H9 (cell line): Measurements from ENCODE around the gene FRAS1. TPM values are rescaled to one million over a fixed set of nuclear protein-coding genes. Genes with fewer than 3 reads are reported as not detected.

Experiments
- DNase-seq: peaks from one replicate; pipeline ENCODE4 v3.0.0-alpha.2; 2017
- H2AFZ ChIP-seq: one replicate; pipeline ENCODE4 v1.6.1; 2013; ENCODE audit warnings: mild to moderate bottlenecking, low read length, control low read depth, moderate library complexity
- H2AK5ac ChIP-seq: 2 replicates; pipeline ENCODE4 v1.6.1; 2013; ENCODE audit warnings: low read length, control low read depth, mixed read lengths; ENCODE audit not compliant: insufficient read length
- H2BK120ac ChIP-seq: one replicate; pipeline ENCODE4 v1.6.1; 2013; ENCODE audit warnings: low read depth, mild to moderate bottlenecking, low read length, control low read depth, inconsistent platforms; ENCODE audit not compliant: poor library complexity, severe bottlenecking
- H2BK12ac ChIP-seq: 2 replicates; pipeline ENCODE4 v1.6.1; 2013; ENCODE audit warnings: low read length, control low read depth, mixed read lengths, low read depth; ENCODE audit not compliant: insufficient read length
- H2BK15ac ChIP-seq: 2 replicates; pipeline ENCODE4 v1.6.1; 2013; ENCODE audit warnings: low read depth, low read length, control low read depth
- H2BK20ac ChIP-seq: one replicate; pipeline ENCODE4 v1.6.1; 2013; ENCODE audit warnings: low read depth, mild to moderate bottlenecking, low read length, control low read depth, inconsistent platforms; ENCODE audit not compliant: poor library complexity, severe bottlenecking
- H2BK5ac ChIP-seq: 2 replicates; pipeline ENCODE4 v1.6.1; 2013; ENCODE audit warnings: low read length, control low read depth, mixed read lengths; ENCODE audit not compliant: insufficient read length
- H3K14ac ChIP-seq: 2 replicates; pipeline ENCODE4 v1.6.1; 2013; ENCODE audit warnings: low read length, control low read depth; ENCODE audit not compliant: insufficient read depth
- H3K18ac ChIP-seq: 2 replicates; pipeline ENCODE4 v1.6.1; 2013; ENCODE audit warnings: low read depth, mild to moderate bottlenecking, mixed read lengths, low read length, control low read depth; ENCODE audit not compliant: insufficient read length
- H3K23ac ChIP-seq: 2 replicates; pipeline ENCODE4 v1.6.1; 2013; ENCODE audit warnings: low read length, control low read depth, mixed read lengths, low read depth; ENCODE audit not compliant: insufficient read length
- H3K23me2 ChIP-seq: 2 replicates; pipeline ENCODE4 v1.6.1; 2013; ENCODE audit warnings: low read depth, mild to moderate bottlenecking, mixed read lengths, low read length, control low read depth; ENCODE audit not compliant: insufficient read length, poor library complexity, severe bottlenecking
- H3K27ac ChIP-seq: 2 replicates; pipeline ENCODE4 v1.5.1; 2013; ENCODE audit warnings: low read length, control low read depth, mixed read lengths, low read depth; ENCODE audit not compliant: insufficient read length
- H3K27me3 ChIP-seq: 2 replicates; pipeline ENCODE4 v1.6.1; 2013; ENCODE audit warnings: low read length, control low read depth, inconsistent platforms; ENCODE audit not compliant: insufficient read depth
- H3K4ac ChIP-seq: 2 replicates; pipeline ENCODE4 v1.6.1; 2013; ENCODE audit warnings: low read depth, mild to moderate bottlenecking, control low read depth, inconsistent platforms, low read length, moderate library complexity
- H3K4me1 ChIP-seq: 2 replicates; pipeline ENCODE4 v1.6.1; 2013; ENCODE audit warnings: low read length, control low read depth, inconsistent platforms; ENCODE audit not compliant: insufficient read depth
- H3K4me2 ChIP-seq: 2 replicates; pipeline ENCODE4 v1.6.1; 2013; ENCODE audit warnings: low read length, control low read depth, mixed read lengths; ENCODE audit not compliant: insufficient read length, insufficient read depth
- H3K56ac ChIP-seq: 2 replicates; pipeline ENCODE4 v1.6.1; 2013; ENCODE audit warnings: low read depth, mild to moderate bottlenecking, mixed read lengths, low read length, control low read depth; ENCODE audit not compliant: insufficient read length
- H3K79me1 ChIP-seq: 2 replicates; pipeline ENCODE4 v1.6.1; 2013; ENCODE audit warnings: low read depth, mild to moderate bottlenecking, moderate library complexity, low read length, control low read depth, inconsistent platforms; ENCODE audit not compliant: insufficient read depth, poor library complexity, severe bottlenecking
- H3K79me2 ChIP-seq: 2 replicates; pipeline ENCODE4 v1.6.1; 2013; ENCODE audit warnings: low read length, control low read depth, inconsistent platforms; ENCODE audit not compliant: insufficient read depth
- H3K9ac ChIP-seq: 2 replicates; pipeline ENCODE4 v1.6.1; 2013; ENCODE audit warnings: low read length, control low read depth, mixed read lengths; ENCODE audit not compliant: insufficient read length; ENCODE audit errors: extremely low read depth
- H3K9me3 ChIP-seq: one replicate; pipeline ENCODE4 v1.6.1; 2013; ENCODE audit warnings: low read depth, low read length, inconsistent platforms; ENCODE audit not compliant: control insufficient read depth
- H3T11ph ChIP-seq: one replicate; pipeline ENCODE4 v1.6.1; 2013; ENCODE audit warnings: mild to moderate bottlenecking, low read length, control low read depth, inconsistent platforms
- H4K20me1 ChIP-seq: one replicate; pipeline ENCODE4 v1.6.1; 2013; ENCODE audit not compliant: control insufficient read depth, insufficient read length, insufficient read depth
- H4K5ac ChIP-seq: 2 replicates; pipeline ENCODE4 v1.6.1; 2013; ENCODE audit warnings: low read depth, mild to moderate bottlenecking, mixed read lengths, low read length, control low read depth; ENCODE audit not compliant: insufficient read length
- H4K8ac ChIP-seq: replicated peaks from 2 replicates; pipeline ENCODE4 v1.6.1; 2013; ENCODE audit warnings: low read length, control low read depth, mixed read lengths, low read depth; ENCODE audit not compliant: insufficient read length
- H4K91ac ChIP-seq: 2 replicates; pipeline ENCODE4 v1.6.1; 2013; ENCODE audit warnings: low read depth, mild to moderate bottlenecking, moderate library complexity, mixed read lengths, low read length, control low read depth; ENCODE audit not compliant: insufficient read length
- H3K27ac Mint-ChIP-seq, 3 experiments: 2 replicates in 2 of 3; 3 replicates in 1 of 3; pipeline ENCODE4 v1.8.0; 2020 to 2021; ENCODE audit warnings: mixed read lengths in 3 of 3, mild to moderate bottlenecking in 1 of 3, moderate library complexity in 1 of 3
- H3K27me3 Mint-ChIP-seq: 2 replicates; pipeline ENCODE4 v1.8.0; 2021; ENCODE audit warnings: low read depth, mild to moderate bottlenecking, moderate library complexity, mixed read lengths
- H3K36me3 Mint-ChIP-seq, 3 experiments: 2 replicates in 2 of 3; 3 replicates in 1 of 3; pipeline ENCODE4 v1.8.0; 2020 to 2021; ENCODE audit warnings: low read depth in 3 of 3, mixed read lengths in 3 of 3; ENCODE audit not compliant: insufficient read depth in 1 of 3
- H3K4me1 Mint-ChIP-seq, 2 experiments: 2 replicates each; pipeline ENCODE4 v1.8.0; 2020; ENCODE audit warnings: mixed read lengths in 2 of 2
- H3K4me3 Mint-ChIP-seq, 2 experiments: 2 replicates in 1 of 2; 3 replicates in 1 of 2; pipeline ENCODE4 v1.8.0; 2020 to 2021; ENCODE audit warnings: mild to moderate bottlenecking in 2 of 2, mixed read lengths in 2 of 2, moderate library complexity in 1 of 2
- H3K9me3 Mint-ChIP-seq, 2 experiments: 2 replicates in 1 of 2; 3 replicates in 1 of 2; pipeline ENCODE4 v1.8.0; 2020; ENCODE audit warnings: mild to moderate bottlenecking in 2 of 2, mixed read lengths in 2 of 2, moderate library complexity in 1 of 2
- whole genome bisulfite sequencing: extraction: QIAGEN DNeasy Blood & Tissue Kit; methylation state at CpG from one replicate; pipeline ENCODE4 v1.1.7; 2013; ENCODE audit warnings: missing lambda C conversion rate, low lambda C conversion rate, mixed read lengths; ENCODE audit not compliant: insufficient read length; ENCODE audit errors: extremely low coverage; 5-methylcytosine and 5-hydroxymethylcytosine counted together
- total RNA-seq: library from RNA; stranded (reverse); gene quantifications from 2 replicates; pipeline ENCODE4 v1.2.1, GENCODE V29; 2021
- TF ChIP-seq, protein P1 (sequence below): fragments of 200-600 bp; sonication (generic); conservative IDR thresholded peaks from 3 replicates; pipeline ENCODE4 v1.8.0; 2021; ENCODE audit warnings: antibody characterized with exemption, mild to moderate bottlenecking

Gene FRAS1
- total RNA-seq, 1 experiment from 2014 or later, result 58.5 TPM

DNA sequence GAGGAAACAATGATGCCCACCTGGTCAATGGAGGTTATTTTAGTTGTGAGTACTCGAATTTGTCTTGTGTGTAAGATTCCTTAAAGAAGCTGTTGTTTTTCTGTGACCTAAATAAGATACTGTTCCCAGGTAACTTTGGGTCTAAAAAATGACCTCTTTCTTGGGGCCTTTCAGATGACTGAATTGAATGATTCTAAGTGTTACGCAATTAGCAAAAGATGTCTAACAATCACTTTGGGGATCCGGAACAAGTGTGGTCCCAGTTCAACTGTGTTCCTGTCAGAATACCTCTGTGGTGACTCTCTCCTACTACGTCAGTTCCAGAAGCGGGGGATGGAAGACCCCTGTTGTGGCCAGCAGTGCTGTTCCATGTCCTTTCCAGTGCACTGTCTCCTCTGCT, 99.4 kb downstream of the FRAS1 start:
- Histone ChIP-seq H4K5ac (no peak overlapping the region), H2BK120ac (no peak overlapping the region), H4K91ac (no peak overlapping the region), H3T11ph (no peak overlapping the region), H3K4me1 (peaks cover 6% of the 10 kb centered on the region; the same call in 1 of the 2 replicates), H3K9ac (no peak overlapping the region), H3K79me2 (peaks cover 10% of the 10 kb centered on the region; the same call in 1 of the 2 replicates), H4K20me1 (no peaks in the 10 kb centered on the region), H3K27ac (no peak overlapping the region), H2AFZ (no peak overlapping the region), H3K9me3 (no peaks in the 10 kb centered on the region), H3K56ac (no peak overlapping the region), H3K14ac (no peak overlapping the region), H2BK12ac (no peak overlapping the region), H2BK15ac (no peak overlapping the region), H3K23me2 (no peaks in the 10 kb centered on the region), H2BK5ac (no peak overlapping the region), H3K4me2 (no peak overlapping the region), H2BK20ac (no peak overlapping the region), H2AK5ac (no peak overlapping the region), H3K79me1 (peaks cover 14% of the 10 kb centered on the region), H4K8ac (no peak overlapping the region), H3K23ac (no peak overlapping the region), H3K18ac (no peak overlapping the region), H3K27me3 (no peaks in the 10 kb centered on the region), H3K4ac (no peak overlapping the region)
- TF ChIP-seq, protein P1, sequence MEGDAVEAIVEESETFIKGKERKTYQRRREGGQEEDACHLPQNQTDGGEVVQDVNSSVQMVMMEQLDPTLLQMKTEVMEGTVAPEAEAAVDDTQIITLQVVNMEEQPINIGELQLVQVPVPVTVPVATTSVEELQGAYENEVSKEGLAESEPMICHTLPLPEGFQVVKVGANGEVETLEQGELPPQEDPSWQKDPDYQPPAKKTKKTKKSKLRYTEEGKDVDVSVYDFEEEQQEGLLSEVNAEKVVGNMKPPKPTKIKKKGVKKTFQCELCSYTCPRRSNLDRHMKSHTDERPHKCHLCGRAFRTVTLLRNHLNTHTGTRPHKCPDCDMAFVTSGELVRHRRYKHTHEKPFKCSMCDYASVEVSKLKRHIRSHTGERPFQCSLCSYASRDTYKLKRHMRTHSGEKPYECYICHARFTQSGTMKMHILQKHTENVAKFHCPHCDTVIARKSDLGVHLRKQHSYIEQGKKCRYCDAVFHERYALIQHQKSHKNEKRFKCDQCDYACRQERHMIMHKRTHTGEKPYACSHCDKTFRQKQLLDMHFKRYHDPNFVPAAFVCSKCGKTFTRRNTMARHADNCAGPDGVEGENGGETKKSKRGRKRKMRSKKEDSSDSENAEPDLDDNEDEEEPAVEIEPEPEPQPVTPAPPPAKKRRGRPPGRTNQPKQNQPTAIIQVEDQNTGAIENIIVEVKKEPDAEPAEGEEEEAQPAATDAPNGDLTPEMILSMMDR, result no peak
- no peaks in the 10 kb centered on the region; the same call in 1 of the 2 replicates for H3K27me3 Mint-ChIP-seq
- no peaks in the 10 kb centered on the region for H3K9me3 Mint-ChIP-seq
- peak overlapping the region in 2 of 3 experiments; percentile 30 to 85; a peak in 2 of 7 replicates for H3K27ac Mint-ChIP-seq
- no CpG with 5 or more reads among the region's 5 CpGs for WGBS
- H3K4me1 Mint-ChIP-seq, result peaks cover 36 to 45% of the 10 kb centered on the region in 2 experiments
- peaks cover 0 to 9% (median 3%) of the 10 kb centered on the region in 3 experiments; a peak in 2 of 7 replicates for H3K36me3 Mint-ChIP-seq
- DNase-seq, result no peak
- H3K4me3 Mint-ChIP-seq, result no peak overlapping the region
